Ishikawa (cell line): ENCODE results near the gene MYH10.

Experiments used
- CEBPB ChIP-seq: IDR thresholded peaks from 2 replicates; pipeline ENCODE4 v1.6.1; 2012
- CREB1 ChIP-seq: IDR thresholded peaks from 2 replicates; pipeline ENCODE4 v1.6.1; 2012; ENCODE audit warnings: low read depth
- EGR1 ChIP-seq: IDR thresholded peaks from 2 replicates; pipeline ENCODE4 v1.6.1; 2012
- EP300 ChIP-seq: IDR thresholded peaks from 2 replicates; pipeline ENCODE4 v1.6.1; 2012; ENCODE audit warnings: borderline replicate concordance
- FOXM1 ChIP-seq: IDR thresholded peaks from 2 replicates; pipeline ENCODE4 v1.6.1; 2012; ENCODE audit warnings: low read depth, borderline replicate concordance
- MAX ChIP-seq: IDR thresholded peaks from 2 replicates; pipeline ENCODE4 v1.6.1; 2012
- NFIC ChIP-seq: IDR thresholded peaks from 2 replicates; pipeline ENCODE4 v1.6.1; 2012
- RAD21 ChIP-seq: IDR thresholded peaks from 2 replicates; pipeline ENCODE4 v1.6.1; 2012; ENCODE audit warnings: low read depth
- REST ChIP-seq: IDR thresholded peaks from 2 replicates; pipeline ENCODE4 v1.6.1; 2012; ENCODE audit warnings: low read depth, mild to moderate bottlenecking
- TAF1 ChIP-seq: IDR thresholded peaks from 2 replicates; pipeline ENCODE4 v1.6.1; 2012; ENCODE audit warnings: low read depth, mild to moderate bottlenecking
- TCF12 ChIP-seq: IDR thresholded peaks from 2 replicates; pipeline ENCODE4 v1.6.1; 2012; ENCODE audit warnings: low read depth
- TEAD4 ChIP-seq: IDR thresholded peaks from 2 replicates; pipeline ENCODE4 v1.6.1; 2012
- YY1 ChIP-seq: IDR thresholded peaks from 2 replicates; pipeline ENCODE4 v1.6.1; 2012; ENCODE audit warnings: low read depth
- ZBTB7A ChIP-seq: IDR thresholded peaks from 2 replicates; pipeline ENCODE4 v1.6.1; 2012; ENCODE audit warnings: low read depth
- TF ChIP-seq, protein P1 (sequence below): IDR thresholded peaks from 2 replicates; pipeline ENCODE4 v1.6.1; 2012

Gene MYH10

GRCh38 chr17:8477715-8478441 is 152.6 kb downstream of the MYH10 start:
- TF ChIP-seq CEBPB: no peak
- TF ChIP-seq TAF1: no peak
- TF ChIP-seq EGR1: no peak
- no peak for TF ChIP-seq FOXM1
- TF ChIP-seq TCF12: no peak

DNA sequence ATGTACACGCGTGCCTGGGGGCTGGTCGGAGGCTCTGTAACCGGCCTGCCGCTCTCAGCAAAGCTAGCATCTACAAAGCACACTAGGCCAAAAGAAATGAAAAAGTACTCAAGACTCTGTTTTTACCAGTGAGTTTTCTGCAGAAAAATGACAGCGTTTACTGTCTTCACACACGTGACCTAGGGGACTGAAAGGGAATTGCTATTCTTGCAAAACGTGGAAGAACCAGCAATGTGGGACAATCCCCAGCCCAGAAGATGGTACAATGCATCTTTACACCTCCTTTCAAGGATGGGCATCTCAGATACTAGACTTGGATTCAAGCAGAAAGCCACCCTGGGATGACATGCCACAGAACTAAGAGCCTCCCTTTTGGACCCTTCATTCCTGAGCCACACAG is 153.4 kb downstream of the MYH10 start:
- TF ChIP-seq EGR1: no peak
- no peak for TF ChIP-seq TAF1
- TF ChIP-seq ZBTB7A: no peak
- TF ChIP-seq EP300: no peak

- TF ChIP-seq EGR1: no peak
- TF ChIP-seq FOXM1: no peak
- TF ChIP-seq TCF12: no peak
Observed at GRCh38 chr17:8476741-8477140, 153.8 kb downstream of the MYH10 start.

DNA sequence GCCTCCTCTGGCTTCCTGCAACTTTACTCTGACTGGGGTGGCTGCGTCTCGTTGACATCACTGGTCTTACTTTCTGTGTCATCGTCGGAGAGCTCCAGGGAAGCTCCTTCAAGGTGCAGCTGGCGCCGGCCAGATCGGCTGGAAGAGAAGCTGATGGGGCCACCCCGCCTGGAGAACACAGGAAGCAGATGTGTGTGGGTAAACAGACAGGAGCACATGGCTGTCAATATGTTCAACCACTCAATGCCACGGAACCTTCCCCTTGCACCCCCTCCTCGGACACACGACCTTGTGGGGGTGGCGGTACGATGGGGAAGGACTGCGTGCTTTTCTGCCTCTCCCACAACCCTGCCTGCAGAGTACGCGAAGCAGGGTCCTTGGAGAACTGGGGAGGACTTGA is 154.7 kb downstream of the MYH10 start:
- no peak for TF ChIP-seq NFIC
- no peak for TF ChIP-seq ZBTB7A
- no peak for TF ChIP-seq TCF12
- TF ChIP-seq CEBPB: no peak
- TF ChIP-seq, protein P1, sequence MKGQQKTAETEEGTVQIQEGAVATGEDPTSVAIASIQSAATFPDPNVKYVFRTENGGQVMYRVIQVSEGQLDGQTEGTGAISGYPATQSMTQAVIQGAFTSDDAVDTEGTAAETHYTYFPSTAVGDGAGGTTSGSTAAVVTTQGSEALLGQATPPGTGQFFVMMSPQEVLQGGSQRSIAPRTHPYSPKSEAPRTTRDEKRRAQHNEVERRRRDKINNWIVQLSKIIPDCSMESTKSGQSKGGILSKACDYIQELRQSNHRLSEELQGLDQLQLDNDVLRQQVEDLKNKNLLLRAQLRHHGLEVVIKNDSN: no peak
- TF ChIP-seq YY1: no peak
- TF ChIP-seq EP300: no peak
- TF ChIP-seq RAD21: no peak
- no peak for TF ChIP-seq FOXM1

GRCh38 chr17:8475227-8475626 is 155.3 kb downstream of the MYH10 start:
- TF ChIP-seq, protein P1: no peak
- TF ChIP-seq FOXM1 (no peak), TAF1 (no peak), EP300 (no peak)

DNA sequence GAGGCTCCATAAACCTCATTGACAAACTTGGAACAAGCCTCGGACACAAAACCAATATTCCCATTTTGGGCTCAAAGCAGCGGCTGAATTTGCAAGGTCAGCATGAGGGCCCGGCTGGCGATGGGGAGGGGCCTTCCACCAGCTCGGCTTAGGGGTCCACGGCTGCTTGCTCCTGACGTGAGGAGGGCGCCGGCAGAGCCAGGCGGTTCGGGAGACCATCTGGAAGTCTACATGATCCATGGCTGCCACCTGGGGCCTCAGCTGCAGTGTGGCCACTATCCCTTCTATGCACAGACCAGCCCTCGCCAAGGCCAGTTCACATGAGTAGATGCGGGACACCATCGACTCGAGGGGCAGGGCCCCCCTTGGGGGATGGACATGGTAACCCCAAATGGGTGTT is 155.7 kb downstream of the MYH10 start:
- no peak for TF ChIP-seq YY1
- no peak for TF ChIP-seq CEBPB
- no peak for TF ChIP-seq CREB1
- no peak for TF ChIP-seq TAF1
- TF ChIP-seq, protein P1: no peak
- no peak for TF ChIP-seq REST
- TF ChIP-seq MAX: no peak
- TF ChIP-seq EGR1: no peak
- no peak for TF ChIP-seq TCF12
- no peak for TF ChIP-seq TEAD4
- no peak for TF ChIP-seq FOXM1
- no peak for TF ChIP-seq ZBTB7A
- no peak for TF ChIP-seq NFIC
- TF ChIP-seq RAD21: no peak
- TF ChIP-seq EP300: no peak

GRCh38 chr17:8473451-8474192 is 156.9 kb downstream of the MYH10 start:
- no peak for TF ChIP-seq CREB1
- TF ChIP-seq NFIC: no peak
- TF ChIP-seq FOXM1: no peak
- no peak for TF ChIP-seq CEBPB
- TF ChIP-seq TCF12: no peak
- no peak for TF ChIP-seq YY1
- TF ChIP-seq REST: no peak
- TF ChIP-seq, protein P1: no peak
- no peak for TF ChIP-seq TEAD4
- TF ChIP-seq EP300: no peak
- no peak for TF ChIP-seq MAX
- no peak for TF ChIP-seq RAD21
- TF ChIP-seq EGR1: no peak
- TF ChIP-seq ZBTB7A: no peak
- TF ChIP-seq TAF1: no peak
